HCT116 (cell line): Measurements from ENCODE around the gene ASIP. TPM values are rescaled to one million over a fixed set of nuclear protein-coding genes. Genes with fewer than 3 reads are reported as not detected.
"Not testable (repeated sequence)": the region's sequence is repeated elsewhere in the genome, so short reads cannot be mapped to it uniquely, and the experiment has no call there.

Experiments used
- ATAC-seq: fragments of 200-7000 bp; cut with Tn5 transposase; 2 replicates; pipeline ENCODE4 v1.9.1; 2020; ENCODE audit warnings: mild to moderate bottlenecking, moderate library complexity
- BruUV-seq: library from RNA; stranded (reverse); fragments of 400-500 nt; replicated peaks from 2 replicates; lab custom pipeline; 2021; lab: Mats Ljungman, UMichigan
- CTCF ChIA-PET: fragments of 300-600 bp; sonication (Branson Sonifier 250); formaldehyde crosslinking; loops from one replicate; lab custom pipeline; 2021; ENCODE audit warnings: antibody characterized with exemption; lab: Charles Lee
- POLR2A ChIA-PET: fragments of 300-600, 350-600 bp; sonication (Branson Sonifier 250); formaldehyde crosslinking; loops from one replicate; lab custom pipeline; 2021; ENCODE audit warnings: antibody characterized with exemption; lab: Charles Lee
- RAD21 ChIA-PET, 2 experiments: fragments of 300-600 bp; sonication (Branson Sonifier 250); formaldehyde crosslinking; loops; one replicate each; lab custom pipeline; 2023; ENCODE audit warnings: low total read pairs in 2 of 2; ENCODE audit not compliant: uncharacterized antibody in 2 of 2, unreplicated experiment in 2 of 2, low non-redundant PET in 1 of 2; lab: Charles Lee
- DNase-seq: peaks from one replicate; pipeline ENCODE4 v3.0.0-alpha.2; 2010; ENCODE audit warnings: low read depth, low spot score
- H2AFZ ChIP-seq: fragments of 200-600 bp; shearing (Covaris generic), sonication (generic); 2 replicates; pipeline ENCODE4 v1.6.1; 2017; ENCODE audit warnings: low read depth, mixed run types, mixed read lengths, antibody characterized with exemption, low read length; ENCODE audit not compliant: poor library complexity, severe bottlenecking
- H3K27ac ChIP-seq: 2 replicates; pipeline ENCODE4 v1.5.1; 2012; ENCODE audit warnings: low read depth, low read length
- H3K27me3 ChIP-seq: fragments of 200-600 bp; sonication (generic); 2 replicates; pipeline ENCODE4 v1.6.1; 2016; ENCODE audit warnings: mixed run types, low read length, mixed read lengths; ENCODE audit not compliant: insufficient read depth
- H3K36me3 ChIP-seq, 2 experiments: fragments of 200-500 bp in 1 of 2; fragments of 200-600 bp in 1 of 2; sonication (Bioruptor generic) in 1 of 2; sonication (generic) in 1 of 2; 2 replicates each; pipeline versions ENCODE4 v1.5.1 to v1.6.1; 2014 to 2016; ENCODE audit warnings: low read length in 2 of 2, inconsistent platforms in 1 of 2, mixed read lengths in 1 of 2, mixed run types in 1 of 2; ENCODE audit not compliant: insufficient read depth in 2 of 2, control insufficient read depth in 1 of 2
- H3K4me1 ChIP-seq, 2 experiments: fragments of 200-600 bp in 1 of 2; sonication (generic) in 1 of 2; 2 replicates each; pipeline versions ENCODE4 v1.5.1 to v1.6.1; 2012 to 2017; ENCODE audit warnings: low read length in 2 of 2, inconsistent platforms in 1 of 2, mild to moderate bottlenecking in 1 of 2, mixed read lengths in 1 of 2, mixed run types in 1 of 2, moderate library complexity in 1 of 2; ENCODE audit not compliant: insufficient read depth in 2 of 2, control insufficient read depth in 1 of 2
- H3K4me2 ChIP-seq: fragments of 200-600 bp; sonication (generic); 2 replicates; pipeline ENCODE4 v1.6.1; 2017; ENCODE audit warnings: mixed run types, low read length, mixed read lengths
- H3K4me3 ChIP-seq, 2 experiments: fragments of 200-600 bp in 1 of 2; sonication (generic) in 1 of 2; replicated peaks in 1 of 2; 2 replicates each; pipeline ENCODE4 v1.5.1; 2011 to 2016; ENCODE audit warnings: low read length in 2 of 2, control low read depth in 1 of 2, low read depth in 1 of 2, mild to moderate bottlenecking in 1 of 2, mixed read lengths in 1 of 2, mixed run types in 1 of 2
- H3K79me2 ChIP-seq: fragments of 200-600 bp; sonication (generic); 2 replicates; pipeline ENCODE4 v1.6.1; 2017; ENCODE audit warnings: mild to moderate bottlenecking, mixed run types, low read length, moderate library complexity, mixed read lengths; ENCODE audit not compliant: insufficient read depth
- H3K9ac ChIP-seq: fragments of 200-600 bp; sonication (generic); 2 replicates; pipeline ENCODE4 v1.6.1; 2016; ENCODE audit warnings: low read length, mixed read lengths
- H3K9me2 ChIP-seq: fragments of 200-600 bp; sonication (generic), shearing (Covaris generic); 2 replicates; pipeline ENCODE4 v1.6.1; 2017; ENCODE audit warnings: mixed run types, mild to moderate bottlenecking, moderate library complexity; ENCODE audit not compliant: insufficient read depth
- H3K9me3 ChIP-seq, 2 experiments: fragments of 200-500 bp in 1 of 2; fragments of 200-600 bp in 1 of 2; sonication (Bioruptor generic) in 1 of 2; sonication (generic) in 1 of 2; 2 replicates each; pipeline ENCODE4 v1.6.1; 2014 to 2017; ENCODE audit warnings: low read length in 2 of 2, mixed read lengths in 2 of 2, inconsistent platforms in 1 of 2, low read depth in 1 of 2, mild to moderate bottlenecking in 1 of 2, mixed run types in 1 of 2, moderate library complexity in 1 of 2; ENCODE audit not compliant: control insufficient read depth in 1 of 2, insufficient read depth in 1 of 2
- H4K20me1 ChIP-seq: fragments of 200-600 bp; sonication (generic), shearing (Covaris generic); 2 replicates; pipeline ENCODE4 v1.6.1; 2017; ENCODE audit warnings: mixed run types, mild to moderate bottlenecking, moderate library complexity; ENCODE audit not compliant: insufficient read depth
- ATF3 ChIP-seq: IDR thresholded peaks from 2 replicates; pipeline ENCODE4 v1.6.1; 2012
- FOSL1 ChIP-seq: IDR thresholded peaks from 2 replicates; pipeline ENCODE4 v1.6.1; 2012; ENCODE audit warnings: low read depth
- POLR2A ChIP-seq: IDR thresholded peaks from 2 replicates; pipeline ENCODE4 v1.7.0; 2011; ENCODE audit warnings: borderline replicate concordance; ENCODE audit not compliant: insufficient read depth, insufficient read length; ENCODE audit errors: extremely low read depth
- POLR2AphosphoS5 ChIP-seq: IDR thresholded peaks from 2 replicates; pipeline ENCODE4 v1.6.1; 2011; ENCODE audit warnings: mild to moderate bottlenecking, low read depth, low read length, moderate library complexity
- RAD21 ChIP-seq: IDR thresholded peaks from 2 replicates; pipeline ENCODE4 v1.6.1; 2012; ENCODE audit warnings: low read depth, mild to moderate bottlenecking
- SIN3A ChIP-seq: IDR thresholded peaks from 2 replicates; pipeline ENCODE4 v1.6.1; 2012; ENCODE audit warnings: low read depth
- YY1 ChIP-seq: IDR thresholded peaks from 2 replicates; pipeline ENCODE4 v1.6.1; 2011; ENCODE audit warnings: low read length, low read depth, moderate library complexity, mild to moderate bottlenecking; ENCODE audit not compliant: insufficient replicate concordance; ENCODE audit errors: extremely low read depth
- intact Hi-C: fragments of 100-400 bp; cut with micrococcal nuclease; formaldehyde crosslinking; loops from 2 replicates; pipeline ENCODE4 v1.10.0; 2022
- total RNA-seq: library from RNA; stranded (reverse); gene quantifications from one replicate; pipeline ENCODE4 v1.2.1, GENCODE V29; 2021; ENCODE audit not compliant: unreplicated experiment
- TF ChIP-seq, protein P1 (sequence below): IDR thresholded peaks from 2 replicates; pipeline ENCODE4 v1.6.1; 2011; ENCODE audit warnings: mild to moderate bottlenecking, low read length, moderate library complexity; ENCODE audit not compliant: insufficient replicate concordance; ENCODE audit errors: extremely low read depth

ASIP gene
- total RNA-seq, 1 experiment from 2014 or later: not detected

GRCh38 chr20:34285450-34285849, 44.2 kb downstream of the ASIP start:
- intact Hi-C loops: no loop called here
- no peak overlapping the region for H3K27ac ChIP-seq
- H3K4me3 ChIP-seq: no peak overlapping the region
- 0 out of 2 replicates have a peak, but pooled peaks cover 3% of the 10 kb centered on the region for H4K20me1 ChIP-seq
- H3K36me3 ChIP-seq: peaks cover 63 to 87% of the 10 kb centered on the region in 2 experiments
- no peak for ATAC-seq
- no peaks in the 10 kb centered on the region for H3K9me3 ChIP-seq
- H3K27me3 ChIP-seq: no peaks in the 10 kb centered on the region
- no peaks in the 10 kb centered on the region for H3K9me2 ChIP-seq
- TF ChIP-seq POLR2A (no peak), ATF3 (no peak), SIN3A (no peak), RAD21 (no peak), FOSL1 (no peak), POLR2AphosphoS5 (no peak), YY1 (no peak)
- TF ChIP-seq, protein P1, sequence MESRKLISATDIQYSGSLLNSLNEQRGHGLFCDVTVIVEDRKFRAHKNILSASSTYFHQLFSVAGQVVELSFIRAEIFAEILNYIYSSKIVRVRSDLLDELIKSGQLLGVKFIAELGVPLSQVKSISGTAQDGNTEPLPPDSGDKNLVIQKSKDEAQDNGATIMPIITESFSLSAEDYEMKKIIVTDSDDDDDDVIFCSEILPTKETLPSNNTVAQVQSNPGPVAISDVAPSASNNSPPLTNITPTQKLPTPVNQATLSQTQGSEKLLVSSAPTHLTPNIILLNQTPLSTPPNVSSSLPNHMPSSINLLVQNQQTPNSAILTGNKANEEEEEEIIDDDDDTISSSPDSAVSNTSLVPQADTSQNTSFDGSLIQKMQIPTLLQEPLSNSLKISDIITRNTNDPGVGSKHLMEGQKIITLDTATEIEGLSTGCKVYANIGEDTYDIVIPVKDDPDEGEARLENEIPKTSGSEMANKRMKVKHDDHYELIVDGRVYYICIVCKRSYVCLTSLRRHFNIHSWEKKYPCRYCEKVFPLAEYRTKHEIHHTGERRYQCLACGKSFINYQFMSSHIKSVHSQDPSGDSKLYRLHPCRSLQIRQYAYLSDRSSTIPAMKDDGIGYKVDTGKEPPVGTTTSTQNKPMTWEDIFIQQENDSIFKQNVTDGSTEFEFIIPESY: no peak
- CTCF ChIA-PET: no interaction called here
- POLR2A ChIA-PET: no interaction called here
- no peak overlapping the region for H2AFZ ChIP-seq
- RAD21 ChIA-PET: no interaction called here
- H3K9ac ChIP-seq: no peak overlapping the region
- no peak overlapping the region for H3K4me2 ChIP-seq
- no peaks in the 10 kb centered on the region for H3K79me2 ChIP-seq
- BruUV-seq: no TSS peak
- no peak for DNase-seq
- no peaks in the 10 kb centered on the region for H3K4me1 ChIP-seq

GRCh38 chr20:34287500-34287899, 46.3 kb downstream of the ASIP start:
- CTCF ChIA-PET, H3K4me1 ChIP-seq, POLR2A ChIA-PET, RAD21 ChIA-PET, ATAC-seq, H3K9me2 ChIP-seq, intact Hi-C loops, H3K9ac ChIP-seq, H2AFZ ChIP-seq, H3K9me3 ChIP-seq, BruUV-seq, H3K4me2 ChIP-seq, DNase-seq, H3K79me2 ChIP-seq, H4K20me1 ChIP-seq, H3K27ac ChIP-seq, H3K4me3 ChIP-seq, H3K27me3 ChIP-seq: not testable (repeated sequence)
- H3K36me3 ChIP-seq: peaks cover 63 to 87% of the 10 kb centered on the region in 2 experiments
